ENCODE results near the gene CANT1.
"Not testable (repeated sequence)": the region's sequence is repeated elsewhere in the genome, so short reads cannot be mapped to it uniquely, and the experiment has no call there.

CANT1 gene

GRCh38 chr17:79034931-79035485, 25.4 kb upstream of the CANT1 start:
- 60 to 75% methylated on average over 3 to 8 of the region's 8 CpGs for WGBS, 2 experiments (ENCODE audit: insufficient coverage in 2 of 2)
- Histone ChIP-seq H3K27ac (ENCODE audit: low read depth, low read length, severe bottlenecking) (no peak overlapping the region), H3K4me1 (ENCODE audit: control insufficient read depth, insufficient read depth, low read length, poor library complexity, severe bottlenecking) (no peaks in the 10 kb centered on the region), H3K9me3 (ENCODE audit: control insufficient read depth, low read length) (no peaks in the 10 kb centered on the region), H3K4me3 (ENCODE audit: extremely low read depth, insufficient read depth, low read length, poor library complexity, severe bottlenecking) (no peak overlapping the region), H3K36me3 (ENCODE audit: control insufficient read depth, insufficient read depth, low read length) (no peaks in the 10 kb centered on the region)

GRCh38 chr17:79033741-79034501, 24.4 kb upstream of the CANT1 start:
- 88 to 89% methylated on average over 26 to 28 of the region's 28 CpGs for WGBS, 2 experiments (ENCODE audit: insufficient coverage in 2 of 2)
- Histone ChIP-seq H3K4me3 (ENCODE audit: extremely low read depth, insufficient read depth, low read length, poor library complexity, severe bottlenecking) (no peak overlapping the region), H3K9me3 (ENCODE audit: control insufficient read depth, low read length) (no peaks in the 10 kb centered on the region), H3K27ac (ENCODE audit: low read depth, low read length, severe bottlenecking) (no peak overlapping the region), H3K36me3 (ENCODE audit: control insufficient read depth, insufficient read depth, low read length) (no peaks in the 10 kb centered on the region), H3K4me1 (ENCODE audit: control insufficient read depth, insufficient read depth, low read length, poor library complexity, severe bottlenecking) (no peaks in the 10 kb centered on the region)

GRCh38 chr17:79033046-79033616, 23.6 kb upstream of the CANT1 start:
- H3K4me1 ChIP-seq (ENCODE audit: control insufficient read depth, insufficient read depth, low read length, poor library complexity, severe bottlenecking) = no peaks in the 10 kb centered on the region
- no peaks in the 10 kb centered on the region for H3K36me3 ChIP-seq (ENCODE audit: control insufficient read depth, insufficient read depth, low read length)
- no peak overlapping the region for H3K27ac ChIP-seq (ENCODE audit: low read depth, low read length, severe bottlenecking)
- H3K9me3 ChIP-seq (ENCODE audit: control insufficient read depth, low read length) = no peaks in the 10 kb centered on the region
- WGBS, 2 experiments (ENCODE audit: insufficient coverage in 2 of 2) = 90 to 96% methylated on average over 7 of the region's 9 CpGs
- no peak overlapping the region for H3K4me3 ChIP-seq (ENCODE audit: extremely low read depth, insufficient read depth, low read length, poor library complexity, severe bottlenecking)

GRCh38 chr17:79031996-79032875, 22.7 kb upstream of the CANT1 start:
- H3K4me3 ChIP-seq (ENCODE audit: extremely low read depth, insufficient read depth, low read length, poor library complexity, severe bottlenecking) = no peak overlapping the region
- 87 to 89% methylated on average over 24 to 25 of the region's 26 CpGs for WGBS, 2 experiments (ENCODE audit: insufficient coverage in 2 of 2)
- H3K27ac ChIP-seq (ENCODE audit: low read depth, low read length, severe bottlenecking) = no peak overlapping the region
- H3K9me3 ChIP-seq (ENCODE audit: control insufficient read depth, low read length) = no peaks in the 10 kb centered on the region
- H3K4me1 ChIP-seq (ENCODE audit: control insufficient read depth, insufficient read depth, low read length, poor library complexity, severe bottlenecking) = peaks cover 6% of the 10 kb centered on the region
- no peaks in the 10 kb centered on the region for H3K36me3 ChIP-seq (ENCODE audit: control insufficient read depth, insufficient read depth, low read length)

GRCh38 chr17:79030636-79031035, 21.1 kb upstream of the CANT1 start:
- H3K36me3 ChIP-seq (ENCODE audit: control insufficient read depth, insufficient read depth, low read length); H3K27ac ChIP-seq (ENCODE audit: low read depth, low read length, severe bottlenecking); H3K9me3 ChIP-seq (ENCODE audit: control insufficient read depth, low read length); H3K4me3 ChIP-seq (ENCODE audit: extremely low read depth, insufficient read depth, low read length, poor library complexity, severe bottlenecking): not testable (repeated sequence)
- 90 to 98% methylated on average over 10 to 11 of the region's 12 CpGs for WGBS, 2 experiments (ENCODE audit: insufficient coverage in 2 of 2)
- peaks cover 19% of the 10 kb centered on the region for H3K4me1 ChIP-seq (ENCODE audit: control insufficient read depth, insufficient read depth, low read length, poor library complexity, severe bottlenecking)

GRCh38 chr17:79029327-79030009, 19.9 kb upstream of the CANT1 start:
- Histone ChIP-seq H3K4me3 (ENCODE audit: extremely low read depth, insufficient read depth, low read length, poor library complexity, severe bottlenecking) (no peak overlapping the region), H3K4me1 (ENCODE audit: control insufficient read depth, insufficient read depth, low read length, poor library complexity, severe bottlenecking) (peaks cover 24% of the 10 kb centered on the region)
- WGBS, 2 experiments (ENCODE audit: insufficient coverage in 2 of 2) = 92 to 94% methylated on average over 15 to 16 of the region's 16 CpGs

GRCh38 chr17:79028496-79029326, 19.1 kb upstream of the CANT1 start:
- Histone ChIP-seq H3K4me1 (ENCODE audit: control insufficient read depth, insufficient read depth, low read length, poor library complexity, severe bottlenecking) (peaks cover 29% of the 10 kb centered on the region), H3K9me3 (ENCODE audit: control insufficient read depth, low read length) (no peaks in the 10 kb centered on the region), H3K36me3 (ENCODE audit: control insufficient read depth, insufficient read depth, low read length) (no peaks in the 10 kb centered on the region), H3K4me3 (ENCODE audit: extremely low read depth, insufficient read depth, low read length, poor library complexity, severe bottlenecking) (no peak overlapping the region), H3K27ac (ENCODE audit: low read depth, low read length, severe bottlenecking) (no peak overlapping the region)
- whole genome bisulfite sequencing, 2 experiments (ENCODE audit: insufficient coverage in 2 of 2) = 86 to 90% methylated on average over 8 to 14 of the region's 17 CpGs

More at GRCh38 chr17:79029327-79030009, 19.9 kb upstream of the CANT1 start:
- Histone ChIP-seq H3K9me3 (ENCODE audit: control insufficient read depth, low read length) (no peaks in the 10 kb centered on the region), H3K27ac (ENCODE audit: low read depth, low read length, severe bottlenecking) (no peak overlapping the region), H3K36me3 (ENCODE audit: control insufficient read depth, insufficient read depth, low read length) (no peaks in the 10 kb centered on the region)

GRCh38 chr17:79027925-79028491, 18.4 kb upstream of the CANT1 start:
- Histone ChIP-seq H3K36me3 (ENCODE audit: control insufficient read depth, insufficient read depth, low read length) (no peaks in the 10 kb centered on the region), H3K9me3 (ENCODE audit: control insufficient read depth, low read length) (no peaks in the 10 kb centered on the region), H3K4me1 (ENCODE audit: control insufficient read depth, insufficient read depth, low read length, poor library complexity, severe bottlenecking) (peaks cover 32% of the 10 kb centered on the region), H3K4me3 (ENCODE audit: extremely low read depth, insufficient read depth, low read length, poor library complexity, severe bottlenecking) (no peak overlapping the region), H3K27ac (ENCODE audit: low read depth, low read length, severe bottlenecking) (no peak overlapping the region)
- 80 to 81% methylated on average over 9 to 15 of the region's 16 CpGs for WGBS, 2 experiments (ENCODE audit: insufficient coverage in 2 of 2)

- Histone ChIP-seq H3K4me1 (ENCODE audit: control insufficient read depth, insufficient read depth, low read length, poor library complexity, severe bottlenecking) (peaks cover 32% of the 10 kb centered on the region), H3K4me3 (ENCODE audit: extremely low read depth, insufficient read depth, low read length, poor library complexity, severe bottlenecking) (no peak overlapping the region), H3K27ac (ENCODE audit: low read depth, low read length, severe bottlenecking) (no peak overlapping the region), H3K9me3 (ENCODE audit: control insufficient read depth, low read length) (no peaks in the 10 kb centered on the region), H3K36me3 (ENCODE audit: control insufficient read depth, insufficient read depth, low read length) (no peaks in the 10 kb centered on the region)
- 55 to 67% methylated on average over 8 of the region's 10 CpGs for WGBS, 2 experiments (ENCODE audit: insufficient coverage in 2 of 2)
Observed at GRCh38 chr17:79027274-79027924, 17.8 kb upstream of the CANT1 start.

All from mesodermal cell (in vitro differentiated cells).